Keratinocyte (primary cell): ENCODE measurements around the gene FUCA2. TPM values are rescaled to one million over a fixed set of nuclear protein-coding genes. Genes with fewer than 3 reads are reported as not detected.

Experiments used
- DNase-seq: peaks from one replicate; pipeline ENCODE4 v3.0.0-alpha.2; 2011; ENCODE audit warnings: low read depth, missing footprints, low spot score
- FAIRE-seq: peaks from 2 replicates; lab custom pipeline; 2011; peaks lifted over from hg19 to GRCh38; lab: Jason Lieb, UNC
- H2AFZ ChIP-seq: 2 replicates; pipeline ENCODE4 v1.6.0; 2012; ENCODE audit warnings: low read length, control low read depth, inconsistent platforms; ENCODE audit not compliant: control insufficient read depth
- H3K27ac ChIP-seq: 2 replicates; pipeline ENCODE4 v1.5.1; 2011; ENCODE audit warnings: low read length; ENCODE audit not compliant: control insufficient read depth, insufficient read depth
- H3K27me3 ChIP-seq: 3 replicates; pipeline ENCODE4 v1.6.0; 2011; ENCODE audit warnings: low read length; ENCODE audit not compliant: control insufficient read depth, insufficient read depth; ENCODE audit errors: extremely low read depth
- H3K36me3 ChIP-seq, 2 experiments: 2 replicates in 1 of 2; 3 replicates in 1 of 2; pipeline ENCODE4 v1.5.1; 2011; ENCODE audit warnings: low read length in 2 of 2, mild to moderate bottlenecking in 1 of 2; ENCODE audit not compliant: control insufficient read depth in 2 of 2, insufficient read depth in 2 of 2; ENCODE audit errors: extremely low read depth in 1 of 2
- H3K4me1 ChIP-seq: 3 replicates; pipeline ENCODE4 v1.5.1; 2011; ENCODE audit warnings: low read length; ENCODE audit not compliant: control insufficient read depth, insufficient read depth; ENCODE audit errors: extremely low read depth
- H3K4me2 ChIP-seq: 3 replicates; pipeline ENCODE4 v1.6.0; 2011; ENCODE audit warnings: low read depth, low read length; ENCODE audit not compliant: control insufficient read depth, insufficient read depth; ENCODE audit errors: extremely low read depth
- H3K4me3 ChIP-seq, 3 experiments: fragments of 200-600 bp in 1 of 3; sonication (generic) in 1 of 3; 2 replicates in 2 of 3; 3 replicates in 1 of 3; pipeline ENCODE4 v1.5.1; 2011 to 2016; ENCODE audit warnings: low read length in 3 of 3, mild to moderate bottlenecking in 3 of 3, control low read depth in 2 of 3, inconsistent platforms in 1 of 3, low read depth in 1 of 3, mixed read lengths in 1 of 3, mixed run types in 1 of 3, moderate library complexity in 1 of 3; ENCODE audit not compliant: control insufficient read depth in 2 of 3, insufficient read depth in 2 of 3; ENCODE audit errors: extremely low read depth in 1 of 3
- H3K79me2 ChIP-seq: 2 replicates; pipeline ENCODE4 v1.6.0; 2012; ENCODE audit warnings: low read length; ENCODE audit not compliant: control insufficient read depth, insufficient read depth
- H3K9ac ChIP-seq: 3 replicates; pipeline ENCODE4 v1.6.0; 2011; ENCODE audit warnings: low read length; ENCODE audit not compliant: control insufficient read depth, insufficient read depth; ENCODE audit errors: extremely low read depth
- H3K9me1 ChIP-seq: 3 replicates; pipeline ENCODE4 v1.6.0; 2011; ENCODE audit warnings: low read length; ENCODE audit not compliant: control insufficient read depth, insufficient read depth; ENCODE audit errors: extremely low read depth
- H3K9me3 ChIP-seq: 2 replicates; pipeline ENCODE4 v1.5.1; 2012; ENCODE audit warnings: low read depth, low read length; ENCODE audit not compliant: control insufficient read depth
- H4K20me1 ChIP-seq: 3 replicates; pipeline ENCODE4 v1.6.0; 2011; ENCODE audit warnings: low read length; ENCODE audit not compliant: control insufficient read depth, insufficient read depth; ENCODE audit errors: extremely low read depth
- CTCF ChIP-seq, 3 experiments: IDR thresholded peaks in 1 of 3; conservative IDR thresholded peaks in 1 of 3; optimal IDR thresholded peaks in 1 of 3; 2 replicates in 2 of 3; 3 replicates in 1 of 3; pipeline versions ENCODE3 to v1.5.1; 2011; ENCODE audit warnings: low read length in 3 of 3, mild to moderate bottlenecking in 3 of 3, moderate library complexity in 2 of 3, control low read depth in 1 of 3, inconsistent platforms in 1 of 3; ENCODE audit not compliant: insufficient read depth in 2 of 3; ENCODE audit errors: extremely low read depth in 1 of 3
- EZH2 ChIP-seq: IDR thresholded peaks from one replicate; pipeline ENCODE4 v1.6.1; 2012; ENCODE audit warnings: inconsistent platforms, mild to moderate bottlenecking, low read length, moderate library complexity
- dilution Hi-C: fragments of 300-500 bp; cut with MboI; formaldehyde crosslinking; loops from one replicate; pipeline ENCODE4 v1.7.0; 2020; ENCODE audit warnings: low sequenced_read_pairs; ENCODE audit not compliant: extremely low pct_ligation_motif_present
- polyA plus RNA-seq, 5 experiments: library from polyadenylated mRNA; depleted of rRNA in 3 of 5; stranded (reverse) in 3 of 5; stranded (forward) in 1 of 5; unstranded in 1 of 5; fragments of >200 nt; gene quantifications; 1 replicate in 1 of 5; 2 replicates in 3 of 5; 3 replicates in 1 of 5; pipeline versions ENCODE4 v1.2.1 to v1.2.3, GENCODE V29; 2011 to 2012; ENCODE audit warnings: missing spikeins in 2 of 5, low read depth in 1 of 5, low replicate concordance in 1 of 5

The FUCA2 gene
- polyA plus RNA-seq, 1 donor (not counting 4 experiments of a cell fraction or from before 2014, with no cell fraction given), result 12.5 TPM

DNA sequence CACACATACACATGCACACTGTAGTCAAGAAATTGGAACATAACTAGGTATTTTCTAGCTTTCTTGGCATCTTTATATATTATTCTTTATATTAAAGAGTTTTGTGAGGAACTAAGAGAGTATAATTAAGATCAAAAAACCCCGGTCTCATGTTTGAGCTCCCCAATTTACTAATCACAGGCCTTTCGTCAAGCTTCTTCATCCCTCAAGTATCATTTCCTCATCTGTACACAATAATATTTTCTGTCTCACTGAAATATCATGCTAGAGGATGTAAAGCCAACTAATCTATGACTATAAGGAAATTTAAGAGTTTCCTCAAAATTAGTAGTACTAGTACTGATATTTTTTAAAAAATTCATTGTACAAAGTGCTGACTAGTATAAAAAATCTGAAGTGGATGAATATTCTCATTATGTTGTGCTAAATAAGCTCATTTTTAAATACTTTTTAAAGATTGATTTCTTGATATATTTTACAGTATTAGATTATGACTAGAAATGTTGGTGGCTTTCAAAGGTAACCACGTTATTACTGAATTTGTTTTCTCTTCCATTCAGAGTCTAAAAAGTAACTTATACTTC is 32.9 kb downstream of the FUCA2 start:
- TF ChIP-seq EZH2 (no peak), CTCF (optimal IDR thresholded peaks at IDR 0.05 in 1 of 3, IDR thresholded peaks at IDR 0.05 in 1 of 3, conservative IDR thresholded peaks at IDR 0.05 in 1 of 3; ENCODE audit: extremely low read depth in 1 of 3, insufficient read depth in 2 of 3, low read length in 3 of 3) (no peak)
- no peak for FAIRE-seq
- Histone ChIP-seq H3K9ac (no peak overlapping the region), H3K27ac (no peak overlapping the region), H3K9me3 (no peaks in the 10 kb centered on the region), H3K79me2 (no peaks in the 10 kb centered on the region), H3K4me1 (no peaks in the 10 kb centered on the region), H3K36me3 (peaks cover 2 to 5% of the 10 kb centered on the region in 2 experiments), H2AFZ (no peak overlapping the region), H3K27me3 (no peaks in the 10 kb centered on the region), H3K4me3 (no peak overlapping the region), H3K4me2 (no peak overlapping the region), H3K9me1 (no peaks in the 10 kb centered on the region), H4K20me1 (no peaks in the 10 kb centered on the region)
- no peak for DNase-seq
- dilution Hi-C loops, result no loop called here

DNA sequence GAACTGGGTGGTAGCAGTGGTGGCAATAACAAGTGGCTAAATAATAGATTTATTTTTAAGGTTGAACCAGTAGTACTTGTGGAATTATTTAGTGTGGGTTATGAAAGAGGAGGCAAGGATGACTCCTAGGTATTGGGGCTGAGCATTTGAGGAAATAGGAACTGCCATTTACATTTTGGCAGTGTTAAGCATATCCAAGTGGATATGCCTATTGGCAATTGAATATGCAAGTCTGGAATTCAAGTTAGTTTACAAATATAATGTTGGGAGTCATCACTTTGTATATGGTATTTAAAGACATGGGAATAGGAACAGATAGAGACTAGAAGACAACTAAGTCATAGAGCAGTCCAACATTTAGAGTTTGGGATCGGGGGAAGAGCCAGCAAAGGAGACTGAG is 35.0 kb downstream of the FUCA2 start:
- dilution Hi-C loops, result no loop called here
- Histone ChIP-seq H3K9me3 (no peaks in the 10 kb centered on the region), H3K27ac (no peak overlapping the region), H3K27me3 (no peaks in the 10 kb centered on the region), H3K4me2 (no peak overlapping the region), H3K4me3 (no peak overlapping the region), H2AFZ (no peak overlapping the region), H3K9ac (no peak overlapping the region), H3K79me2 (no peaks in the 10 kb centered on the region), H3K36me3 (peaks cover 2 to 5% of the 10 kb centered on the region in 2 experiments), H3K4me1 (no peaks in the 10 kb centered on the region), H3K9me1 (no peaks in the 10 kb centered on the region), H4K20me1 (no peaks in the 10 kb centered on the region)
- TF ChIP-seq CTCF (optimal IDR thresholded peaks at IDR 0.05 in 1 of 3, IDR thresholded peaks at IDR 0.05 in 1 of 3, conservative IDR thresholded peaks at IDR 0.05 in 1 of 3; ENCODE audit: extremely low read depth in 1 of 3, insufficient read depth in 2 of 3, low read length in 3 of 3) (no peak), EZH2 (no peak)
- FAIRE-seq, result no peak
- no peak for DNase-seq
